GM23338 (cell line): ENCODE data around the gene UBE2F. TPM values are rescaled to one million over a fixed set of nuclear protein-coding genes. Genes with fewer than 3 reads are reported as not detected.
"Not testable (repeated sequence)": the region's sequence is repeated elsewhere in the genome, so short reads cannot be mapped to it uniquely, and the experiment has no call there.

Source experiments
- ATAC-seq: fragments of 200-7000 bp; cut with Tn5 transposase; 3 replicates; pipeline ENCODE4 v1.9.1; 2020
- DNase-seq: peaks from one replicate; pipeline ENCODE4 v3.0.0-alpha.2; 2015; ENCODE audit warnings: low spot score
- H2AFZ ChIP-seq: fragments of 200-600 bp; sonication (generic); 2 replicates; pipeline ENCODE4 v1.8.0; 2016; ENCODE audit warnings: antibody characterized with exemption, mild to moderate bottlenecking, moderate library complexity
- H3F3A ChIP-seq: fragments of 200-600 bp; sonication (generic); replicated peaks from 2 replicates; pipeline ENCODE4 v1.8.0; 2017; ENCODE audit warnings: antibody characterized with exemption, mixed run types, low read depth
- H3K27ac ChIP-seq: fragments of 200-600 bp; sonication (generic); 2 replicates; pipeline ENCODE4 v1.6.1; 2016; ENCODE audit warnings: low read depth
- H3K27me3 ChIP-seq: fragments of 200-600 bp; sonication (generic); 2 replicates; pipeline ENCODE4 v1.8.0; 2016; ENCODE audit warnings: mild to moderate bottlenecking, mixed run types, moderate library complexity; ENCODE audit not compliant: insufficient read depth
- H3K36me3 ChIP-seq: fragments of 200-600 bp; sonication (generic); 2 replicates; pipeline ENCODE4 v1.8.0; 2016; ENCODE audit warnings: mild to moderate bottlenecking; ENCODE audit not compliant: insufficient read depth
- H3K4me1 ChIP-seq: fragments of 200-600 bp; sonication (generic); 2 replicates; pipeline ENCODE4 v1.8.0; 2016; ENCODE audit warnings: mild to moderate bottlenecking, moderate library complexity; ENCODE audit not compliant: insufficient read depth
- H3K4me2 ChIP-seq: fragments of 200-600 bp; sonication (generic); 2 replicates; pipeline ENCODE4 v1.7.1; 2017; ENCODE audit warnings: mixed run types
- H3K4me3 ChIP-seq: fragments of 200-600 bp; sonication (generic); 2 replicates; pipeline ENCODE4 v1.6.1; 2016; ENCODE audit warnings: mixed run types
- H3K79me2 ChIP-seq: fragments of 200-600 bp; sonication (generic); replicated peaks from 2 replicates; pipeline ENCODE4 v1.8.0; 2017; ENCODE audit warnings: mild to moderate bottlenecking; ENCODE audit not compliant: insufficient read depth
- H3K9me2 ChIP-seq: fragments of 200-600 bp; sonication (generic); 2 replicates; pipeline ENCODE4 v1.8.0; 2017; ENCODE audit not compliant: insufficient read depth
- H4K20me1 ChIP-seq: fragments of 200-600 bp; sonication (generic); replicated peaks from 2 replicates; pipeline ENCODE4 v1.8.0; 2017; ENCODE audit warnings: mild to moderate bottlenecking; ENCODE audit not compliant: insufficient read depth
- H3K27ac Mint-ChIP-seq: 2 replicates; pipeline ENCODE4 v1.8.0; 2020; ENCODE audit warnings: inconsistent platforms, mild to moderate bottlenecking, moderate library complexity, mixed read lengths
- H3K27me3 Mint-ChIP-seq: 3 replicates; pipeline ENCODE4 v1.8.0; 2022; ENCODE audit warnings: low read depth, mild to moderate bottlenecking, moderate library complexity, mixed read lengths, inconsistent platforms; ENCODE audit not compliant: insufficient read depth, poor library complexity
- H3K36me3 Mint-ChIP-seq: 3 replicates; pipeline ENCODE4 v1.8.0; 2021; ENCODE audit warnings: low read depth, mild to moderate bottlenecking, inconsistent platforms, moderate library complexity, mixed read lengths
- H3K4me1 Mint-ChIP-seq: 3 replicates; pipeline ENCODE4 v1.8.0; 2020; ENCODE audit warnings: mild to moderate bottlenecking, inconsistent platforms, mixed read lengths
- H3K4me3 Mint-ChIP-seq: 3 replicates; pipeline ENCODE4 v1.8.0; 2021; ENCODE audit warnings: moderate library complexity, mild to moderate bottlenecking, inconsistent platforms, mixed read lengths
- H3K9me3 Mint-ChIP-seq: 3 replicates; pipeline ENCODE4 v1.8.0; 2020; ENCODE audit warnings: moderate library complexity, mild to moderate bottlenecking, inconsistent platforms, mixed read lengths
- EZH2 ChIP-seq: fragments of 200-600 bp; sonication (generic); IDR thresholded peaks from one replicate; pipeline ENCODE4 v1.8.0; 2017; ENCODE audit warnings: antibody characterized with exemption, mild to moderate bottlenecking, low read depth; ENCODE audit not compliant: unreplicated experiment
- JUNB ChIP-seq: IDR thresholded peaks from one replicate; pipeline ENCODE4 v1.6.1; 2016; ENCODE audit warnings: antibody characterized with exemption; ENCODE audit not compliant: unreplicated experiment
- POLR2AphosphoS5 ChIP-seq: IDR thresholded peaks from 2 replicates; pipeline ENCODE4 v1.6.1; 2016; ENCODE audit warnings: antibody characterized with exemption, low read depth
- ZNF114 ChIP-seq: fragments of 250-450 bp; sonication (Bioruptor Pico); IDR thresholded peaks from 2 replicates; pipeline ENCODE4 v1.5.0; 2020; ENCODE audit warnings: mild to moderate bottlenecking, moderate library complexity
- polyA plus RNA-seq: library from polyadenylated mRNA; unstranded; fragments of >200 nt; fragmentation: Nextera tagmentation; extraction: Ambion mirVana; gene quantifications from 2 replicates; pipeline ENCODE4 v1.2.1, GENCODE V29; 2016
- total RNA-seq: library from RNA; depleted of rRNA; stranded (reverse); fragments of >200 nt; shearing (Covaris generic); gene quantifications from 2 replicates; pipeline ENCODE4 v1.2.3, GENCODE V29; 2014
- TF ChIP-seq, protein P1 (sequence below): fragments of 250-450 bp; sonication (Bioruptor Pico); IDR thresholded peaks from 2 replicates; pipeline ENCODE4 v1.5.0; 2020; ENCODE audit warnings: mild to moderate bottlenecking, moderate library complexity
- TF ChIP-seq, protein P2 (sequence below): IDR thresholded peaks from 2 replicates; pipeline ENCODE4 v1.6.1; 2016; ENCODE audit warnings: antibody characterized with exemption

Gene UBE2F
- total and polyA plus RNA-seq, 2 experiments from 2014 or later, result 98.2 to 106 TPM

DNA sequence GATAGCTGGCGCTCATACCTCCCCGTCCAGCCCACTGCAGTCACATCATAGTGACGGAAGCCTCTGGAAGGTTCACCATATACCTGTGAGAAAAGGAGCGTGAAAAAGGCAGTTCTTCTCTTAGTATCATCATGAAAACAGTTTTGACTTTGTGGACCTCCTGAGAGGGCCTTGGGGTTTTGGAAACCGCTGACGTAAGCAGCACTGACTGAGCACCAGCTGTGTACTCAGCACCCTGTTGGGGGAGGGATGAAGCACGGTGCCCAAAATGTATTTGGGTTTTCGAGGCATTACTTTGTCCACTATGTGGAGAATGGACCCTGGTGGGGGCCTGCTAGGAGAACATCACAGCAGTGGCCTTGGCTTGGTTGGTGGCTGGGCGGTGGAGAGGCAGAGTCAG is 99.4 kb downstream of the UBE2F start (continued):
- TF ChIP-seq, protein P1, sequence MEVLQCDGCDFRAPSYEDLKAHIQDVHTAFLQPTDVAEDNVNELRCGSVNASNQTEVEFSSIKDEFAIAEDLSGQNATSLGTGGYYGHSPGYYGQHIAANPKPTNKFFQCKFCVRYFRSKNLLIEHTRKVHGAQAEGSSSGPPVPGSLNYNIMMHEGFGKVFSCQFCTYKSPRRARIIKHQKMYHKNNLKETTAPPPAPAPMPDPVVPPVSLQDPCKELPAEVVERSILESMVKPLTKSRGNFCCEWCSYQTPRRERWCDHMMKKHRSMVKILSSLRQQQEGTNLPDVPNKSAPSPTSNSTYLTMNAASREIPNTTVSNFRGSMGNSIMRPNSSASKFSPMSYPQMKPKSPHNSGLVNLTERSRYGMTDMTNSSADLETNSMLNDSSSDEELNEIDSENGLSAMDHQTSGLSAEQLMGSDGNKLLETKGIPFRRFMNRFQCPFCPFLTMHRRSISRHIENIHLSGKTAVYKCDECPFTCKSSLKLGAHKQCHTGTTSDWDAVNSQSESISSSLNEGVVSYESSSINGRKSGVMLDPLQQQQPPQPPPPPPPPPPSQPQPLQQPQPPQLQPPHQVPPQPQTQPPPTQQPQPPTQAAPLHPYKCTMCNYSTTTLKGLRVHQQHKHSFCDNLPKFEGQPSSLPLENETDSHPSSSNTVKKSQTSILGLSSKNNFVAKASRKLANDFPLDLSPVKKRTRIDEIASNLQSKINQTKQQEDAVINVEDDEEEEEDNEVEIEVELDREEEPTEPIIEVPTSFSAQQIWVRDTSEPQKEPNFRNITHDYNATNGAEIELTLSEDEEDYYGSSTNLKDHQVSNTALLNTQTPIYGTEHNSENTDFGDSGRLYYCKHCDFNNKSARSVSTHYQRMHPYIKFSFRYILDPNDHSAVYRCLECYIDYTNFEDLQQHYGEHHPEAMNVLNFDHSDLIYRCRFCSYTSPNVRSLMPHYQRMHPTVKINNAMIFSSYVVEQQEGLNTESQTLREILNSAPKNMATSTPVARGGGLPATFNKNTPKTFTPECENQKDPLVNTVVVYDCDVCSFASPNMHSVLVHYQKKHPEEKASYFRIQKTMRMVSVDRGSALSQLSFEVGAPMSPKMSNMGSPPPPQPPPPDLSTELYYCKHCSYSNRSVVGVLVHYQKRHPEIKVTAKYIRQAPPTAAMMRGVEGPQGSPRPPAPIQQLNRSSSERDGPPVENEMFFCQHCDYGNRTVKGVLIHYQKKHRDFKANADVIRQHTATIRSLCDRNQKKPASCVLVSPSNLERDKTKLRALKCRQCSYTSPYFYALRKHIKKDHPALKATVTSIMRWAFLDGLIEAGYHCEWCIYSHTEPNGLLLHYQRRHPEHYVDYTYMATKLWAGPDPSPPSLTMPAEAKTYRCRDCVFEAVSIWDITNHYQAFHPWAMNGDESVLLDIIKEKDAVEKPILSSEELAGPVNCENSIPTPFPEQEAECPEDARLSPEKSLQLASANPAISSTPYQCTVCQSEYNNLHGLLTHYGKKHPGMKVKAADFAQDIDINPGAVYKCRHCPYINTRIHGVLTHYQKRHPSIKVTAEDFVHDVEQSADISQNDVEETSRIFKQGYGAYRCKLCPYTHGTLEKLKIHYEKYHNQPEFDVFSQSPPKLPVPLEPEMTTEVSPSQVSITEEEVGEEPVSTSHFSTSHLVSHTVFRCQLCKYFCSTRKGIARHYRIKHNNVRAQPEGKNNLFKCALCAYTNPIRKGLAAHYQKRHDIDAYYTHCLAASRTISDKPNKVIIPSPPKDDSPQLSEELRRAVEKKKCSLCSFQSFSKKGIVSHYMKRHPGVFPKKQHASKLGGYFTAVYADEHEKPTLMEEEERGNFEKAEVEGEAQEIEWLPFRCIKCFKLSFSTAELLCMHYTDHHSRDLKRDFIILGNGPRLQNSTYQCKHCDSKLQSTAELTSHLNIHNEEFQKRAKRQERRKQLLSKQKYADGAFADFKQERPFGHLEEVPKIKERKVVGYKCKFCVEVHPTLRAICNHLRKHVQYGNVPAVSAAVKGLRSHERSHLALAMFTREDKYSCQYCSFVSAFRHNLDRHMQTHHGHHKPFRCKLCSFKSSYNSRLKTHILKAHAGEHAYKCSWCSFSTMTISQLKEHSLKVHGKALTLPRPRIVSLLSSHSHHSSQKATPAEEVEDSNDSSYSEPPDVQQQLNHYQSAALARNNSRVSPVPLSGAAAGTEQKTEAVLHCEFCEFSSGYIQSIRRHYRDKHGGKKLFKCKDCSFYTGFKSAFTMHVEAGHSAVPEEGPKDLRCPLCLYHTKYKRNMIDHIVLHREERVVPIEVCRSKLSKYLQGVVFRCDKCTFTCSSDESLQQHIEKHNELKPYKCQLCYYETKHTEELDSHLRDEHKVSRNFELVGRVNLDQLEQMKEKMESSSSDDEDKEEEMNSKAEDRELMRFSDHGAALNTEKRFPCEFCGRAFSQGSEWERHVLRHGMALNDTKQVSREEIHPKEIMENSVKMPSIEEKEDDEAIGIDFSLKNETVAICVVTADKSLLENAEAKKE, result no peak
- TF ChIP-seq POLR2AphosphoS5 (no peak), JUNB (no peak)

DNA sequence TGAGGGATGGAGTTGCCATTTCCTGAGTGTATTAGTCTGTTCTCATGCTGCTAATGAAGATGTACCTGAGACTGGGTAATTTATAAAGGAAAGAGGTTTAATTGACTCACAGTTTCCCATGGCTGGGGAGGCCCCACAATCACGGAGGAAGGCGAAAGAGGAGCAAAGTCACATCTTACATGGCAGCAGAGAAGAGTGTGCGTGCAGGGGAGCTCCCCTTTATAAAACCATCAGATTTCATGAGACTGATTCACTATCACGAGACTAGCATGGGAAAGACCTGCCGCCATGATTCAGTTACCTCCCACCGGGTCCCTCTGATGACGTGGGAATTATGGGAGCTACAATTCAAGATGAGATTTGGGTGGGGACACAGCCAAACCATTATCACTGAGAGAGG is 99.9 kb downstream of the UBE2F start:
- peaks cover 42% of the 10 kb centered on the region for H3K36me3 ChIP-seq
- not testable (repeated sequence) for H2AFZ ChIP-seq, H3K9me2 ChIP-seq, H3K27ac Mint-ChIP-seq, H3K4me3 Mint-ChIP-seq, H3K27me3 Mint-ChIP-seq, H3K4me3 ChIP-seq, H3K4me2 ChIP-seq, DNase-seq, H3K9me3 Mint-ChIP-seq, H3K27me3 ChIP-seq, H3K27ac ChIP-seq, H3F3A ChIP-seq, ATAC-seq
- peaks cover 28% of the 10 kb centered on the region for H4K20me1 ChIP-seq
- H3K4me1 ChIP-seq, result peaks cover 13% of the 10 kb centered on the region
- H3K4me1 Mint-ChIP-seq, result peaks cover 16% of the 10 kb centered on the region
- H3K79me2 ChIP-seq, result peaks cover 88% of the 10 kb centered on the region
- H3K36me3 Mint-ChIP-seq, result peaks cover 83% of the 10 kb centered on the region

DNA sequence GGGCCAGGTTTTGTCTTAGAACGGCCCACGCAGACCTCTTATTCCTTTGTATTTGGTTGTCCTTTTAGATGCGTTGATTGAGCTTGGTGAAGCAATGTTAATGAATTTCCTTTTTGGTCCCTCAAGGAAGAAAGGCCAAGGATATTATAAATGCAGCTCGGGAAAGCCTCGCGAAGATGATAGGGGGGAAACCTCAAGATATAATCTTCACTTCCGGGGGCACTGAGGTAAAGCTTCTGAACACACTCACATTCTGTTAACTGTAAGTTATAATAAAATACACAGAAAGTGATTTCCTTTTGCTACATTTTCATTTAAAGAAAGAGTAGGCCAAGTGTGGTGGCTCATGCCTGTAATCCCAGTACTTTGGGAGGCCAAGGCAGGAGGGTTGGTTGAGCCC is 101.1 kb downstream of the UBE2F start:
- H3K9me2 ChIP-seq, result no peaks in the 10 kb centered on the region
- H4K20me1 ChIP-seq, result peaks cover 36% of the 10 kb centered on the region
- DNase-seq (no peak), ATAC-seq (no peak)
- H3K4me2 ChIP-seq, result no peak overlapping the region
- no peak overlapping the region for H2AFZ ChIP-seq
- peaks cover 7% of the 10 kb centered on the region for H3K4me1 Mint-ChIP-seq
- peaks cover 91% of the 10 kb centered on the region for H3K36me3 Mint-ChIP-seq
- peaks cover under 1% of the 10 kb centered on the region; the same call in 1 of the 2 replicates for H3K4me1 ChIP-seq
- H3K4me3 ChIP-seq, result no peak overlapping the region
- H3K27me3 Mint-ChIP-seq, result peaks cover 4% of the 10 kb centered on the region
- no peak overlapping the region for H3K27ac Mint-ChIP-seq
- H3K79me2 ChIP-seq, result peaks cover 87% of the 10 kb centered on the region
- H3F3A ChIP-seq, result 0 out of 2 replicates have a peak, but pooled peaks cover 4% of the 10 kb centered on the region
- no peak overlapping the region for H3K4me3 Mint-ChIP-seq
- H3K9me3 Mint-ChIP-seq, result no peaks in the 10 kb centered on the region
- no peaks in the 10 kb centered on the region for H3K27me3 ChIP-seq
- 0 out of 2 replicates have a peak overlapping the region, but pooled peaks have one; percentile 14 for H3K27ac ChIP-seq
- peaks cover 48% of the 10 kb centered on the region for H3K36me3 ChIP-seq
- TF ChIP-seq, protein P2, sequence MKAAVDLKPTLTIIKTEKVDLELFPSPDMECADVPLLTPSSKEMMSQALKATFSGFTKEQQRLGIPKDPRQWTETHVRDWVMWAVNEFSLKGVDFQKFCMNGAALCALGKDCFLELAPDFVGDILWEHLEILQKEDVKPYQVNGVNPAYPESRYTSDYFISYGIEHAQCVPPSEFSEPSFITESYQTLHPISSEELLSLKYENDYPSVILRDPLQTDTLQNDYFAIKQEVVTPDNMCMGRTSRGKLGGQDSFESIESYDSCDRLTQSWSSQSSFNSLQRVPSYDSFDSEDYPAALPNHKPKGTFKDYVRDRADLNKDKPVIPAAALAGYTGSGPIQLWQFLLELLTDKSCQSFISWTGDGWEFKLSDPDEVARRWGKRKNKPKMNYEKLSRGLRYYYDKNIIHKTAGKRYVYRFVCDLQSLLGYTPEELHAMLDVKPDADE, result no peak
- TF ChIP-seq EZH2, result no peak
- no peak for TF ChIP-seq ZNF114 (CRISPR knock-in tag)
